Astrocyte (in vitro differentiated cells and primary cell): Measurements from ENCODE around the gene DYSF.

ENCODE experiments used
- CTCF ChIP-seq: IDR thresholded peaks from 2 replicates; pipeline ENCODE4 v1.5.1; 2011; ENCODE audit warnings: low read depth, mild to moderate bottlenecking, inconsistent platforms, low read length, moderate library complexity; ENCODE audit not compliant: insufficient read depth
- EZH2 ChIP-seq: IDR thresholded peaks from 2 replicates; pipeline ENCODE4 v1.6.1; 2012; ENCODE audit warnings: mild to moderate bottlenecking, low read length, inconsistent platforms; ENCODE audit not compliant: insufficient read depth

- TF ChIP-seq CTCF (no peak), EZH2 (no peak)
Observed at GRCh38 chr2:71588497-71589170, 135.3 kb downstream of the DYSF start.
